ENCODE measurements around the gene CCDC91.

CCDC91 gene

GRCh38 chr12:28243310-28243633 is 53.0 kb downstream of the CCDC91 start:
- Histone ChIP-seq H3K4me3 (ENCODE audit: low read depth, low read length) (no peak overlapping the region), H3K4me1 (ENCODE audit: control insufficient read depth, insufficient read depth, low read length) (no peaks in the 10 kb centered on the region), H3K36me3 (ENCODE audit: control insufficient read depth in 2 of 2, insufficient read depth in 1 of 2, low read length in 2 of 2) (no peaks in the 10 kb centered on the region), H3K27ac (ENCODE audit: extremely low read depth, low read depth, low read length) (no peak overlapping the region), H3K9me3 (ENCODE audit: control insufficient read depth, insufficient read depth, low read depth, low read length) (no peaks in the 10 kb centered on the region)
- CTCF ChIA-PET = no interaction called here
- POLR2A ChIA-PET = no interaction called here
- no peak for TF ChIP-seq ZNF510 (tag by site-specific recombination; IDR thresholded peaks at IDR 0.05; ENCODE audit: insufficient replicate concordance)

GRCh38 chr12:28247806-28248205 is 57.5 kb downstream of the CCDC91 start:
- H3K9me3 ChIP-seq (ENCODE audit: control insufficient read depth, insufficient read depth, low read depth, low read length) = no peaks in the 10 kb centered on the region
- no peak overlapping the region for H3K27ac ChIP-seq (ENCODE audit: extremely low read depth, low read depth, low read length)
- CTCF ChIA-PET = no interaction called here
- peaks cover 2% of the 10 kb centered on the region; the same call in 1 of the 2 replicates for H3K4me1 ChIP-seq (ENCODE audit: control insufficient read depth, insufficient read depth, low read length)
- POLR2A ChIA-PET = no interaction called here
- H3K4me3 ChIP-seq (ENCODE audit: low read depth, low read length) = no peak overlapping the region
- no peaks in the 10 kb centered on the region for H3K36me3 ChIP-seq (ENCODE audit: control insufficient read depth in 2 of 2, insufficient read depth in 1 of 2, low read length in 2 of 2)
- TF ChIP-seq ZBTB26 (tag by site-specific recombination; optimal IDR thresholded peaks at IDR 0.05) (no peak), ZNF76 (tag by site-specific recombination; IDR thresholded peaks at IDR 0.05; ENCODE audit: borderline replicate concordance, low read depth) (no peak), ZNF501 (tag by site-specific recombination; IDR thresholded peaks at IDR 0.05) (no peak), ZNF585B (tag by site-specific recombination; IDR thresholded peaks at IDR 0.05) (no peak), ZNF223 (tag by site-specific recombination; IDR thresholded peaks at IDR 0.05) (no peak), ZNF157 (tag by site-specific recombination; IDR thresholded peaks at IDR 0.05) (no peak)
- TF ChIP-seq, protein P1, sequence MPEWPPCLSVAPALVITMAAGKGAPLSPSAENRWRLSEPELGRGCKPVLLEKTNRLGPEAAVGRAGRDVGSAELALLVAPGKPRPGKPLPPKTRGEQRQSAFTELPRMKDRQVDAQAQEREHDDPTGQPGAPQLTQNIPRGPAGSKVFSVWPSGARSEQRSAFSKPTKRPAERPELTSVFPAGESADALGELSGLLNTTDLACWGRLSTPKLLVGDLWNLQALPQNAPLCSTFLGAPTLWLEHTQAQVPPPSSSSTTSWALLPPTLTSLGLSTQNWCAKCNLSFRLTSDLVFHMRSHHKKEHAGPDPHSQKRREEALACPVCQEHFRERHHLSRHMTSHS (tag by site-specific recombination; IDR thresholded peaks at IDR 0.05) = no peak

- Histone ChIP-seq H3K27ac (ENCODE audit: extremely low read depth, low read depth, low read length) (no peak overlapping the region), H3K4me3 (ENCODE audit: low read depth, low read length) (no peak overlapping the region), H3K36me3 (ENCODE audit: control insufficient read depth in 2 of 2, insufficient read depth in 1 of 2, low read length in 2 of 2) (no peaks in the 10 kb centered on the region), H3K4me1 (ENCODE audit: control insufficient read depth, insufficient read depth, low read length) (peaks cover 2% of the 10 kb centered on the region; the same call in 1 of the 2 replicates), H3K9me3 (ENCODE audit: control insufficient read depth, insufficient read depth, low read depth, low read length) (no peaks in the 10 kb centered on the region)
- POLR2A ChIA-PET = interaction anchor here (0.7 kb wide), 1 partner anchor 1863 kb away, joined by 3 read pairs; no protein-coding TSS in a partner anchor
- TF ChIP-seq ZFP69B (tag by site-specific recombination; IDR thresholded peaks at IDR 0.05) (no peak), KLF10 (tag by site-specific recombination; IDR thresholded peaks at IDR 0.05) (no peak)
- TF ChIP-seq, protein P2, sequence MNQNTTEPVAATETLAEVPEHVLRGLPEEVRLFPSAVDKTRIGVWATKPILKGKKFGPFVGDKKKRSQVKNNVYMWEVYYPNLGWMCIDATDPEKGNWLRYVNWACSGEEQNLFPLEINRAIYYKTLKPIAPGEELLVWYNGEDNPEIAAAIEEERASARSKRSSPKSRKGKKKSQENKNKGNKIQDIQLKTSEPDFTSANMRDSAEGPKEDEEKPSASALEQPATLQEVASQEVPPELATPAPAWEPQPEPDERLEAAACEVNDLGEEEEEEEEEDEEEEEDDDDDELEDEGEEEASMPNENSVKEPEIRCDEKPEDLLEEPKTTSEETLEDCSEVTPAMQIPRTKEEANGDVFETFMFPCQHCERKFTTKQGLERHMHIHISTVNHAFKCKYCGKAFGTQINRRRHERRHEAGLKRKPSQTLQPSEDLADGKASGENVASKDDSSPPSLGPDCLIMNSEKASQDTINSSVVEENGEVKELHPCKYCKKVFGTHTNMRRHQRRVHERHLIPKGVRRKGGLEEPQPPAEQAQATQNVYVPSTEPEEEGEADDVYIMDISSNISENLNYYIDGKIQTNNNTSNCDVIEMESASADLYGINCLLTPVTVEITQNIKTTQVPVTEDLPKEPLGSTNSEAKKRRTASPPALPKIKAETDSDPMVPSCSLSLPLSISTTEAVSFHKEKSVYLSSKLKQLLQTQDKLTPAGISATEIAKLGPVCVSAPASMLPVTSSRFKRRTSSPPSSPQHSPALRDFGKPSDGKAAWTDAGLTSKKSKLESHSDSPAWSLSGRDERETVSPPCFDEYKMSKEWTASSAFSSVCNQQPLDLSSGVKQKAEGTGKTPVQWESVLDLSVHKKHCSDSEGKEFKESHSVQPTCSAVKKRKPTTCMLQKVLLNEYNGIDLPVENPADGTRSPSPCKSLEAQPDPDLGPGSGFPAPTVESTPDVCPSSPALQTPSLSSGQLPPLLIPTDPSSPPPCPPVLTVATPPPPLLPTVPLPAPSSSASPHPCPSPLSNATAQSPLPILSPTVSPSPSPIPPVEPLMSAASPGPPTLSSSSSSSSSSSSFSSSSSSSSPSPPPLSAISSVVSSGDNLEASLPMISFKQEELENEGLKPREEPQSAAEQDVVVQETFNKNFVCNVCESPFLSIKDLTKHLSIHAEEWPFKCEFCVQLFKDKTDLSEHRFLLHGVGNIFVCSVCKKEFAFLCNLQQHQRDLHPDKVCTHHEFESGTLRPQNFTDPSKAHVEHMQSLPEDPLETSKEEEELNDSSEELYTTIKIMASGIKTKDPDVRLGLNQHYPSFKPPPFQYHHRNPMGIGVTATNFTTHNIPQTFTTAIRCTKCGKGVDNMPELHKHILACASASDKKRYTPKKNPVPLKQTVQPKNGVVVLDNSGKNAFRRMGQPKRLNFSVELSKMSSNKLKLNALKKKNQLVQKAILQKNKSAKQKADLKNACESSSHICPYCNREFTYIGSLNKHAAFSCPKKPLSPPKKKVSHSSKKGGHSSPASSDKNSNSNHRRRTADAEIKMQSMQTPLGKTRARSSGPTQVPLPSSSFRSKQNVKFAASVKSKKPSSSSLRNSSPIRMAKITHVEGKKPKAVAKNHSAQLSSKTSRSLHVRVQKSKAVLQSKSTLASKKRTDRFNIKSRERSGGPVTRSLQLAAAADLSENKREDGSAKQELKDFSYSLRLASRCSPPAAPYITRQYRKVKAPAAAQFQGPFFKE (tag by site-specific recombination; IDR thresholded peaks at IDR 0.05; ENCODE audit: borderline replicate concordance) = no peak
- CTCF ChIA-PET = no interaction called here
Measured at GRCh38 chr12:28248555-28249145, 58.4 kb downstream of the CCDC91 start.

All from HEK293 (cell line).